ENCODE results near the gene ZDHHC1. TPM values are rescaled to one million over a fixed set of nuclear protein-coding genes. Genes with fewer than 3 reads are reported as not detected.
A peak's percentile ranks its signal among the peaks of the same experiment; 100 is the strongest.

Gene ZDHHC1
- total RNA-seq, 4 donors from 2014 or later, result 11.6 to 27.5 (median 20.8) TPM

GRCh38 chr16:67428146-67428731 lies 12.0 kb upstream of the ZDHHC1 start:
- Histone ChIP-seq H3K9me3 (no peaks in the 10 kb centered on the region), H3K27ac (replicated peaks in 1 of 4) (no peak overlapping the region), H3K4me3 (no peak overlapping the region), H3K4me1 (peaks cover 10 to 43% (median 30%) of the 10 kb centered on the region in 4 donors), H3K36me3 (no peaks in the 10 kb centered on the region), H3K27me3 (peaks cover 0 to 57% (median 0%) of the 10 kb centered on the region in 4 donors)
- intact Hi-C loops (cut with DNase I), result no loop called here
- 37% methylated on average over 6 of the region's 11 CpGs for WGBS
- TF ChIP-seq EP300 (IDR thresholded peaks at IDR 0.05), result no peak
- TF ChIP-seq CTCF (IDR thresholded peaks at IDR 0.05), result peak; percentile 79 to 85 (median 84)
- no peak for DNase-seq (ENCODE audit: extremely low spot score)

- no peak overlapping the region for H3K4me3 ChIP-seq
- intact Hi-C loops (cut with DNase I), result no loop called here
- WGBS, result 79% methylated on average over 7 of the region's 7 CpGs
- no peak for TF ChIP-seq POLR2A (IDR thresholded peaks at IDR 0.05; ENCODE audit: low read depth)
- TF ChIP-seq CTCF (IDR thresholded peaks at IDR 0.05), result no peak
- TF ChIP-seq EP300 (IDR thresholded peaks at IDR 0.05), result no peak
- TF ChIP-seq POLR2AphosphoS5 (IDR thresholded peaks at IDR 0.05), result no peak
- H3K27ac ChIP-seq (replicated peaks in 1 of 4), result no peak overlapping the region
- no peak for DNase-seq (ENCODE audit: extremely low spot score)
- H3K9me3 ChIP-seq, result no peaks in the 10 kb centered on the region
- H3K27me3 ChIP-seq, result peaks cover 0 to 57% (median 0%) of the 10 kb centered on the region in 4 donors
- no peaks in the 10 kb centered on the region for H3K36me3 ChIP-seq
- H3K4me1 ChIP-seq, result peaks cover 10 to 35% (median 28%) of the 10 kb centered on the region in 4 donors
These were observed 10.7 kb upstream of the ZDHHC1 start for GRCh38 chr16:67426950-67427349.

- Histone ChIP-seq H3K27ac (replicated peaks in 1 of 4) (no peak overlapping the region), H3K4me1 (peaks cover 5 to 26% (median 21%) of the 10 kb centered on the region in 4 donors), H3K27me3 (peaks cover 0 to 57% (median 0%) of the 10 kb centered on the region in 4 donors), H3K4me3 (no peak overlapping the region), H3K9me3 (no peaks in the 10 kb centered on the region), H3K36me3 (no peaks in the 10 kb centered on the region)
- intact Hi-C loops (cut with DNase I), result no loop called here
- no peak for DNase-seq (ENCODE audit: extremely low spot score)
- TF ChIP-seq CTCF (IDR thresholded peaks at IDR 0.05) (no peak), POLR2AphosphoS5 (IDR thresholded peaks at IDR 0.05) (no peak), EP300 (IDR thresholded peaks at IDR 0.05) (no peak), POLR2A (IDR thresholded peaks at IDR 0.05; ENCODE audit: low read depth) (no peak)
- 93% methylated on average over 5 of the region's 7 CpGs for WGBS
These were observed 9.7 kb upstream of the ZDHHC1 start for GRCh38 chr16:67426022-67426421.

GRCh38 chr16:67425580-67425979 lies 9.3 kb upstream of the ZDHHC1 start:
- Histone ChIP-seq H3K9me3 (no peaks in the 10 kb centered on the region), H3K36me3 (no peaks in the 10 kb centered on the region), H3K4me1 (peaks cover 4 to 22% (median 17%) of the 10 kb centered on the region in 4 donors), H3K4me3 (no peak overlapping the region), H3K27me3 (peaks cover 0 to 55% (median 0%) of the 10 kb centered on the region in 4 donors), H3K27ac (replicated peaks in 1 of 4) (no peak overlapping the region)
- WGBS, result 76% methylated on average over 3 of the region's 4 CpGs
- no peak for TF ChIP-seq POLR2AphosphoS5 (IDR thresholded peaks at IDR 0.05)
- TF ChIP-seq POLR2A (IDR thresholded peaks at IDR 0.05; ENCODE audit: low read depth), result no peak
- no peak for TF ChIP-seq EP300 (IDR thresholded peaks at IDR 0.05)
- TF ChIP-seq CTCF (IDR thresholded peaks at IDR 0.05), result no peak
- no peak for DNase-seq (ENCODE audit: extremely low spot score)
- intact Hi-C loops (cut with DNase I), result no loop called here

GRCh38 chr16:67425061-67425460 lies 8.8 kb upstream of the ZDHHC1 start:
- Histone ChIP-seq H3K9me3 (no peaks in the 10 kb centered on the region), H3K36me3 (no peaks in the 10 kb centered on the region), H3K4me1 (peaks cover 0 to 16% (median 11%) of the 10 kb centered on the region in 4 donors), H3K4me3 (no peak overlapping the region), H3K27me3 (peaks cover 0 to 50% (median 0%) of the 10 kb centered on the region in 4 donors), H3K27ac (replicated peaks in 1 of 4) (no peak overlapping the region)
- intact Hi-C loops (cut with DNase I), result no loop called here
- no peak for TF ChIP-seq POLR2A (IDR thresholded peaks at IDR 0.05; ENCODE audit: low read depth)
- TF ChIP-seq POLR2AphosphoS5 (IDR thresholded peaks at IDR 0.05), result no peak
- no peak for TF ChIP-seq EP300 (IDR thresholded peaks at IDR 0.05)
- TF ChIP-seq CTCF (IDR thresholded peaks at IDR 0.05), result no peak
- DNase-seq (ENCODE audit: extremely low spot score), result no peak
- 52% methylated on average over 6 of the region's 6 CpGs for WGBS
